HUES6 (cell line): ENCODE results near the gene QPCT.
"Not testable (repeated sequence)": the region's sequence is repeated elsewhere in the genome, so short reads cannot be mapped to it uniquely, and the experiment has no call there.

Experiments
- H3K27ac ChIP-seq: 2 replicates; pipeline ENCODE4 v1.7.0; 2013; ENCODE audit warnings: low read depth, mild to moderate bottlenecking, low read length, inconsistent platforms
- H3K27me3 ChIP-seq: 2 replicates; pipeline ENCODE4 v1.6.1; 2013; ENCODE audit warnings: low read length; ENCODE audit not compliant: control insufficient read depth, insufficient read depth
- H3K36me3 ChIP-seq: 2 replicates; pipeline ENCODE4 v1.6.1; 2013; ENCODE audit warnings: low read length; ENCODE audit not compliant: control insufficient read depth, insufficient read depth
- H3K4me1 ChIP-seq: 2 replicates; pipeline ENCODE4 v1.6.1; 2013; ENCODE audit warnings: low read length; ENCODE audit not compliant: control insufficient read depth, insufficient read depth
- H3K4me3 ChIP-seq: 2 replicates; pipeline ENCODE4 v1.5.1; 2013; ENCODE audit warnings: low read depth, low read length
- H3K9ac ChIP-seq: one replicate; pipeline ENCODE4 v1.6.1; 2013; ENCODE audit warnings: mild to moderate bottlenecking, low read length
- H3K9me3 ChIP-seq: 2 replicates; pipeline ENCODE4 v1.6.1; 2013; ENCODE audit warnings: low read depth, low read length; ENCODE audit not compliant: control insufficient read depth, insufficient read depth

Gene QPCT

GRCh38 chr2:37377187-37377532 lies 32.7 kb downstream of the QPCT start:
- H3K4me3 ChIP-seq = no peak overlapping the region
- no peaks in the 10 kb centered on the region for H3K36me3 ChIP-seq
- peaks cover 9% of the 10 kb centered on the region; the same call in 1 of the 2 replicates for H3K4me1 ChIP-seq
- no peaks in the 10 kb centered on the region for H3K27me3 ChIP-seq
- H3K9me3 ChIP-seq = no peaks in the 10 kb centered on the region
- no peak overlapping the region for H3K9ac ChIP-seq
- no peak overlapping the region for H3K27ac ChIP-seq

GRCh38 chr2:37378411-37378810 lies 34.0 kb downstream of the QPCT start:
- no peak overlapping the region for H3K9ac ChIP-seq
- no peaks in the 10 kb centered on the region for H3K36me3 ChIP-seq
- H3K4me1 ChIP-seq = peaks cover 9% of the 10 kb centered on the region; the same call in 1 of the 2 replicates
- H3K9me3 ChIP-seq = no peaks in the 10 kb centered on the region
- H3K27ac ChIP-seq = no peak overlapping the region
- H3K4me3 ChIP-seq = no peak overlapping the region
- no peaks in the 10 kb centered on the region for H3K27me3 ChIP-seq

GRCh38 chr2:37379881-37380296 lies 35.5 kb downstream of the QPCT start:
- Histone ChIP-seq H3K4me3 (no peak overlapping the region), H3K4me1 (peaks cover 9% of the 10 kb centered on the region; the same call in 1 of the 2 replicates), H3K36me3 (no peaks in the 10 kb centered on the region), H3K27me3 (no peaks in the 10 kb centered on the region), H3K27ac (peak overlapping the region; percentile 56; the same call in 1 of the 2 replicates), H3K9me3 (no peaks in the 10 kb centered on the region), H3K9ac (no peak overlapping the region)

GRCh38 chr2:37380787-37381186 lies 36.4 kb downstream of the QPCT start:
- H3K9me3 ChIP-seq, H3K36me3 ChIP-seq, H3K4me3 ChIP-seq, H3K27ac ChIP-seq, H3K27me3 ChIP-seq, H3K4me1 ChIP-seq: not testable (repeated sequence)
- H3K9ac ChIP-seq = peak overlapping the region; percentile 43

- peaks cover 11% of the 10 kb centered on the region; the same call in 1 of the 2 replicates for H3K4me1 ChIP-seq
- not testable (repeated sequence) for H3K4me3 ChIP-seq, H3K27me3 ChIP-seq, H3K9ac ChIP-seq, H3K9me3 ChIP-seq, H3K27ac ChIP-seq, H3K36me3 ChIP-seq
Measured at GRCh38 chr2:37384261-37384660, 39.8 kb downstream of the QPCT start.

- Histone ChIP-seq H3K36me3 (no peaks in the 10 kb centered on the region), H3K4me1 (peaks cover 22% of the 10 kb centered on the region), H3K4me3 (no peak overlapping the region), H3K27ac (no peak overlapping the region), H3K27me3 (no peaks in the 10 kb centered on the region), H3K9me3 (no peaks in the 10 kb centered on the region; the same call in 1 of the 2 replicates), H3K9ac (no peak overlapping the region)
Measured at GRCh38 chr2:37387148-37387835, 42.9 kb downstream of the QPCT start.

GRCh38 chr2:37388074-37388473 lies 43.6 kb downstream of the QPCT start:
- H3K9me3 ChIP-seq = no peaks in the 10 kb centered on the region; the same call in 1 of the 2 replicates
- no peaks in the 10 kb centered on the region for H3K36me3 ChIP-seq
- peaks cover 22% of the 10 kb centered on the region for H3K4me1 ChIP-seq
- no peaks in the 10 kb centered on the region for H3K27me3 ChIP-seq
- no peak overlapping the region for H3K4me3 ChIP-seq
- H3K9ac ChIP-seq = no peak overlapping the region
- no peak overlapping the region for H3K27ac ChIP-seq

- no peaks in the 10 kb centered on the region; the same call in 1 of the 2 replicates for H3K9me3 ChIP-seq
- H3K27me3 ChIP-seq = no peaks in the 10 kb centered on the region
- H3K36me3 ChIP-seq = no peaks in the 10 kb centered on the region
- peaks cover 22% of the 10 kb centered on the region for H3K4me1 ChIP-seq
- H3K4me3 ChIP-seq = no peak overlapping the region
- H3K9ac ChIP-seq = no peak overlapping the region
- peak overlapping the region; percentile 75; the same call in 1 of the 2 replicates for H3K27ac ChIP-seq
Measured at GRCh38 chr2:37389395-37389794, 45.0 kb downstream of the QPCT start.

- Histone ChIP-seq H3K27me3 (no peaks in the 10 kb centered on the region), H3K36me3 (no peaks in the 10 kb centered on the region), H3K9ac (peak overlapping the region; percentile 62), H3K27ac (peak overlapping the region; percentile 75; the same call in 1 of the 2 replicates), H3K9me3 (no peaks in the 10 kb centered on the region; the same call in 1 of the 2 replicates), H3K4me1 (peaks cover 22% of the 10 kb centered on the region), H3K4me3 (no peak overlapping the region; the same call in 1 of the 2 replicates)
Measured at GRCh38 chr2:37389989-37390765, 45.7 kb downstream of the QPCT start.

- H3K9me3 ChIP-seq = no peaks in the 10 kb centered on the region; the same call in 1 of the 2 replicates
- H3K4me3 ChIP-seq = no peak overlapping the region
- no peaks in the 10 kb centered on the region for H3K36me3 ChIP-seq
- no peak overlapping the region; the same call in 1 of the 2 replicates for H3K27ac ChIP-seq
- no peak overlapping the region for H3K9ac ChIP-seq
- peaks cover 22% of the 10 kb centered on the region for H3K4me1 ChIP-seq
- H3K27me3 ChIP-seq = no peaks in the 10 kb centered on the region
Measured at GRCh38 chr2:37390777-37391176, 46.3 kb downstream of the QPCT start.

GRCh38 chr2:37391711-37392110 lies 47.3 kb downstream of the QPCT start:
- Histone ChIP-seq H3K9me3 (no peaks in the 10 kb centered on the region; the same call in 1 of the 2 replicates), H3K4me3 (no peak overlapping the region), H3K36me3 (no peaks in the 10 kb centered on the region), H3K9ac (no peak overlapping the region), H3K27ac (no peak overlapping the region), H3K4me1 (peaks cover 27% of the 10 kb centered on the region), H3K27me3 (no peaks in the 10 kb centered on the region)
